ENCODE measurements around the gene SYS1. TPM values are rescaled to one million over a fixed set of nuclear protein-coding genes. Genes with fewer than 3 reads are reported as not detected.

Gene SYS1
- total RNA-seq, 1 donor from 2014 or later: 10.5 TPM

GRCh38 chr20:45325371-45325770 lies 37.6 kb upstream of the SYS1 start:
- Histone ChIP-seq H3K27ac (no peak overlapping the region), H3F3A (ENCODE audit: low read depth) (peaks cover 7% of the 10 kb centered on the region), H2AFZ (replicated peaks) (no peak overlapping the region), H3K4me3 (no peak overlapping the region), H3K9me3 (ENCODE audit: low read depth) (no peaks in the 10 kb centered on the region), H3K36me3 (no peaks in the 10 kb centered on the region), H3K4me2 (peak overlapping the region; percentile 9), H3K9ac (no peak overlapping the region), H4K20me1 (ENCODE audit: low read depth) (no peaks in the 10 kb centered on the region), H3K79me2 (ENCODE audit: low read depth) (no peaks in the 10 kb centered on the region), H3K4me1 (peaks cover 12% of the 10 kb centered on the region), H3K27me3 (no peaks in the 10 kb centered on the region)
- H3K36me3 Mint-ChIP-seq: no peaks in the 10 kb centered on the region
- peak overlapping the region; percentile 50 for H3K27ac Mint-ChIP-seq
- H3K4me3 Mint-ChIP-seq: no peak overlapping the region
- peaks cover 8% of the 10 kb centered on the region for H3K4me1 Mint-ChIP-seq
- DNase-seq (ENCODE audit: low spot score): peak; percentile 67
- no peaks in the 10 kb centered on the region for H3K9me3 Mint-ChIP-seq
- TF ChIP-seq EZH2 (IDR thresholded peaks at IDR 0.05) (no peak), CTCF (IDR thresholded peaks at IDR 0.05) (no peak), EZH2phosphoT487 (IDR thresholded peaks at IDR 0.05) (no peak)
- H3K27me3 Mint-ChIP-seq (ENCODE audit: insufficient read depth, low read depth): no peaks in the 10 kb centered on the region

DNA sequence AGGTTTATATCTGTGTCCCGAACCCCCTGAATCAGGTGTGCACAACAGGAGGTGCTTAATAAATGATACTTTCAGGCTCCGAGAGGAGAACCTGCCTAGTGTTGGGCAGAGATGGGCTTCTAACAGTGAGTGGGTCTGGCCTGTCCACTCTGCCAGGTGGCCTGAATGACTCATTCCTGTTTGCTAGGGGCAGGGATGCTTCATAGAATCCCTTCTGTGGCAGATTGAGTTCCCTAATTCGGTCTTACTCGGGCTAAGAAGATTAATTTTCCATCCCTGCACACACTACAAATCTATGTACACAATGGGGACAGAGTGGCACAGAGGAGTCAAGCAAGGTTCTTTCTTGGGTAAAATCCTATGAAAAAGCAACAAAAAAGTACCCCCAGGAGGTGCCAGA lies 34.5 kb upstream of the SYS1 start:
- Mint-ChIP-seq H3K36me3 (no peaks in the 10 kb centered on the region), H3K4me3 (no peak overlapping the region), H3K27me3 (ENCODE audit: insufficient read depth, low read depth) (no peaks in the 10 kb centered on the region), H3K9me3 (no peaks in the 10 kb centered on the region), H3K27ac (no peak overlapping the region), H3K4me1 (peaks cover 8% of the 10 kb centered on the region)
- Histone ChIP-seq H3K4me2 (no peak overlapping the region), H3K4me3 (no peak overlapping the region), H3F3A (ENCODE audit: low read depth) (peaks cover 7% of the 10 kb centered on the region), H3K27ac (no peak overlapping the region), H3K9me3 (ENCODE audit: low read depth) (no peaks in the 10 kb centered on the region), H3K79me2 (ENCODE audit: low read depth) (no peaks in the 10 kb centered on the region), H2AFZ (replicated peaks) (no peak overlapping the region), H3K4me1 (peaks cover 12% of the 10 kb centered on the region), H4K20me1 (ENCODE audit: low read depth) (no peaks in the 10 kb centered on the region), H3K9ac (no peak overlapping the region), H3K27me3 (no peaks in the 10 kb centered on the region), H3K36me3 (no peaks in the 10 kb centered on the region)
- no peak for TF ChIP-seq EZH2 (IDR thresholded peaks at IDR 0.05)
- no peak for DNase-seq (ENCODE audit: low spot score)

- H3K9ac ChIP-seq: no peak overlapping the region
- no peaks in the 10 kb centered on the region for H4K20me1 ChIP-seq (ENCODE audit: low read depth)
- H3K27me3 Mint-ChIP-seq (ENCODE audit: insufficient read depth, low read depth): no peaks in the 10 kb centered on the region
- H3K4me3 Mint-ChIP-seq: no peak overlapping the region
- H3K27me3 ChIP-seq: no peaks in the 10 kb centered on the region
- peaks cover 7% of the 10 kb centered on the region for H3F3A ChIP-seq (ENCODE audit: low read depth)
- peaks cover 8% of the 10 kb centered on the region for H3K4me1 Mint-ChIP-seq
- no peaks in the 10 kb centered on the region for H3K36me3 ChIP-seq
- H3K9me3 ChIP-seq (ENCODE audit: low read depth): no peaks in the 10 kb centered on the region
- no peak overlapping the region for H2AFZ ChIP-seq (replicated peaks)
- no peaks in the 10 kb centered on the region for H3K36me3 Mint-ChIP-seq
- no peak for DNase-seq (ENCODE audit: low spot score)
- no peak overlapping the region for H3K27ac ChIP-seq
- H3K27ac Mint-ChIP-seq: no peak overlapping the region
- TF ChIP-seq EZH2phosphoT487 (IDR thresholded peaks at IDR 0.05): no peak
- TF ChIP-seq CTCF (IDR thresholded peaks at IDR 0.05): no peak
- no peak for TF ChIP-seq EZH2 (IDR thresholded peaks at IDR 0.05)
- H3K4me3 ChIP-seq: no peak overlapping the region
- no peaks in the 10 kb centered on the region for H3K79me2 ChIP-seq (ENCODE audit: low read depth)
- H3K4me1 ChIP-seq: peaks cover 12% of the 10 kb centered on the region
- H3K4me2 ChIP-seq: no peak overlapping the region
- H3K9me3 Mint-ChIP-seq: no peaks in the 10 kb centered on the region
Measured at GRCh38 chr20:45329497-45330319, 33.2 kb upstream of the SYS1 start.

- peaks cover 10% of the 10 kb centered on the region for H3F3A ChIP-seq (ENCODE audit: low read depth)
- Mint-ChIP-seq H3K4me1 (peaks cover 5% of the 10 kb centered on the region), H3K4me3 (no peak overlapping the region), H3K36me3 (no peaks in the 10 kb centered on the region), H3K27ac (no peak overlapping the region), H3K27me3 (ENCODE audit: insufficient read depth, low read depth) (no peaks in the 10 kb centered on the region), H3K9me3 (no peaks in the 10 kb centered on the region)
- peaks cover 9% of the 10 kb centered on the region for H3K4me1 ChIP-seq
- no peaks in the 10 kb centered on the region for H3K36me3 ChIP-seq
- TF ChIP-seq EZH2phosphoT487 (IDR thresholded peaks at IDR 0.05) (no peak), EZH2 (IDR thresholded peaks at IDR 0.05) (no peak)
- no peak overlapping the region for H3K27ac ChIP-seq
- no peaks in the 10 kb centered on the region for H3K27me3 ChIP-seq
- no peak overlapping the region for H3K9ac ChIP-seq
- no peaks in the 10 kb centered on the region for H3K9me3 ChIP-seq (ENCODE audit: low read depth)
- H3K4me3 ChIP-seq: no peak overlapping the region
- no peak overlapping the region for H3K4me2 ChIP-seq
- H4K20me1 ChIP-seq (ENCODE audit: low read depth): no peaks in the 10 kb centered on the region
- no peak overlapping the region for H2AFZ ChIP-seq (replicated peaks)
- no peaks in the 10 kb centered on the region for H3K79me2 ChIP-seq (ENCODE audit: low read depth)
- no peak for DNase-seq (ENCODE audit: low spot score)
Measured at GRCh38 chr20:45330476-45330875, 32.5 kb upstream of the SYS1 start.
